ENCODE data around the gene CLNK.

DNA sequence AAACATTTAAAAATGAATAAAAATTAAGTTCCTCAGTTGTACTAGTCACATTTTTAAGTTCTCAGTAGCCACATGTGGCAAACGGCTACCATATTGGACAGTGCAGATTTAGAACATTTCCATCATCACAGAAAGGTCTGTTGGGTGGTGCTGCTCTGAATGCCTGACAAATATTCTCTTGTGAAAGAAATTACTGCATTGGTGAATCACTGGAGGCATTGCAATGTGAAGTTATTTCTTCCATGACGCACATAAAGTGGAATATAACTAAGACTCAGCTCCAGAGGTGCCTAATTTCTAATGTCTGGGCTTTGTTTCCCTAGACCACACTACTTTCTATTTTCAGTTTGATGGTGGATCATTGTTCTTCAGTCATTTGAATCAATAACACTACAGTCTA lies 44.9 kb downstream of the CLNK start:
- TF ChIP-seq CTCF (IDR thresholded peaks at IDR 0.05) (no peak), POLR2A (IDR thresholded peaks at IDR 0.05) (no peak)
